ENCODE data around the gene HLA-G. TPM values are rescaled to one million over a fixed set of nuclear protein-coding genes. Genes with fewer than 3 reads are reported as not detected.

Gene HLA-G
- total RNA-seq (2012; rRNA removed) (not detected in 2 replicates), polyA plus RNA-seq (2012; rRNA removed) (not detected in 2 replicates), Bru-seq, nascent RNA (percentile 23 among the genes with signal in this experiment), BruChase-seq, experiment 1, labeled RNA remaining after a 6-hour chase (percentile 15 among the genes with signal in this experiment), BruChase-seq, experiment 2, labeled RNA remaining after a 2-hour chase (percentile 14 among the genes with signal in this experiment)
- 0.04 TPM in 1 of 2 replicates, not detected in the other for polyA plus RNA-seq (2012; cell fraction: cytosol; rRNA removed)
- not detected in 2 replicates for polyA plus RNA-seq (2012; cell fraction: nucleus; rRNA removed; ENCODE audit: low replicate concordance)
- long read RNA-seq = 0 reads

- no peak within 1 kb of the TSS; the same call in 1 of the 2 replicates for H3K4me2 ChIP-seq (ENCODE audit: low read depth, low read length)
- BruUV-seq (replicated peaks) = no TSS peak
- no peak within 1 kb of the TSS for H2BK20ac ChIP-seq (ENCODE audit: low read depth, low read length)
- ChIA-PET POLR2A (ENCODE audit: unreplicated experiment) (no interaction called here), CTCF (no interaction called here)
- no peak within 1 kb of the TSS for H3K18ac ChIP-seq (ENCODE audit: low read depth, low read length)
- no peak within 1 kb of the TSS for H3K4me3 ChIP-seq (ENCODE audit: insufficient read depth, low read depth, low read length)
- peaks cover 32% of the 10 kb centered on the region for H3K27me3 ChIP-seq (ENCODE audit: control insufficient read depth, insufficient read depth, low read length)
- no peak for DNase-seq
- no peaks in the 10 kb centered on the region for H4K20me1 ChIP-seq (ENCODE audit: insufficient read depth, low read length)
- intact Hi-C loops (cut with micrococcal nuclease) (no loop called here), dilution Hi-C loops (cut with HindIII; ENCODE audit: low sequenced_read_pairs, unreplicated experiment) (no loop called here), in situ Hi-C loops (cut with MboI; ENCODE audit: low sequenced_read_pairs) (no loop called here)
- no peak within 1 kb of the TSS for H3K23ac ChIP-seq (ENCODE audit: low read depth, low read length)
- no peak within 1 kb of the TSS for H2BK5ac ChIP-seq (ENCODE audit: low read depth, low read length, poor library complexity, severe bottlenecking)
- H4K91ac ChIP-seq (ENCODE audit: insufficient read depth, low read depth, low read length) = no peak within 1 kb of the TSS
- H3K9me1 ChIP-seq (ENCODE audit: insufficient read depth, low read length) = no peaks in the 10 kb centered on the region
- no peak within 1 kb of the TSS for H2BK120ac ChIP-seq (ENCODE audit: low read depth, low read length)
- H2AK5ac ChIP-seq (ENCODE audit: low read depth, low read length) = no peak within 1 kb of the TSS
- peak within 1 kb of the TSS; percentile 75 for H2AFZ ChIP-seq (replicated peaks; ENCODE audit: low read length, poor library complexity)
- ATAC-seq (ENCODE audit: low read depth) = no peak
- 0 out of 2 replicates have a peak, but pooled peaks cover 2% of the 10 kb centered on the region for H3K9me3 ChIP-seq (ENCODE audit: control insufficient read depth, insufficient read depth, low read length)
- H3K14ac ChIP-seq (replicated peaks; ENCODE audit: low read depth, low read length) = no peak within 1 kb of the TSS
- WGBS, 2 experiments (ENCODE audit: extremely low coverage in 2 of 2, insufficient read length in 1 of 2) = 8% methylated on average over 30 of the region's 75 CpGs; no CpG with 5 or more reads in 1 of the 2 experiments
- H3K4ac ChIP-seq (ENCODE audit: low read depth, low read length) = no peak within 1 kb of the TSS
- no peak within 1 kb of the TSS for H2AK9ac ChIP-seq (replicated peaks; ENCODE audit: low read depth, low read length, poor library complexity)
- no peak within 1 kb of the TSS for H3K9ac ChIP-seq (ENCODE audit: low read depth, low read length)
- no peaks in the 10 kb centered on the region for H3K79me1 ChIP-seq (ENCODE audit: low read depth in 1 of 2, low read length in 2 of 2)
- no peak within 1 kb of the TSS for H4K5ac ChIP-seq (ENCODE audit: low read depth, low read length)
- no peaks in the 10 kb centered on the region for H3K4me1 ChIP-seq (ENCODE audit: control insufficient read depth, insufficient read depth, low read length)
- no peak within 1 kb of the TSS for H3K27ac ChIP-seq (ENCODE audit: insufficient read depth, low read length)
- no peaks in the 10 kb centered on the region for H3K36me3 ChIP-seq (ENCODE audit: control insufficient read depth, insufficient read depth, low read length)
- no peak within 1 kb of the TSS for H2BK15ac ChIP-seq (ENCODE audit: low read depth, low read length)
- no peak within 1 kb of the TSS for H3K56ac ChIP-seq (ENCODE audit: extremely low read depth, insufficient read depth, low read length)
- no peak within 1 kb of the TSS for H4K8ac ChIP-seq (ENCODE audit: low read depth in 2 of 2, low read length in 2 of 2)
- TF ChIP-seq CTCF (conservative IDR thresholded peaks at IDR 0.05; ENCODE audit: low read depth, low read length) (no peak), CHD1 (IDR thresholded peaks at IDR 0.05; ENCODE audit: low read depth, low read length) (no peak), POLR2A (IDR thresholded peaks at IDR 0.05; ENCODE audit: low read depth, low read length) (no peak), RCOR1 (IDR thresholded peaks at IDR 0.05; ENCODE audit: insufficient replicate concordance, low read length) (no peak), MAZ (IDR thresholded peaks at IDR 0.05; ENCODE audit: borderline replicate concordance, low read depth, low read length) (no peak), BHLHE40 (IDR thresholded peaks at IDR 0.05; ENCODE audit: low read depth, low read length) (no peak), ELK1 (IDR thresholded peaks at IDR 0.05; ENCODE audit: borderline replicate concordance, low read depth, low read length) (no peak), FOS (IDR thresholded peaks at IDR 0.05; ENCODE audit: low read depth, low read length) (no peak), USF2 (IDR thresholded peaks at IDR 0.05; ENCODE audit: low read depth, low read length) (no peak), NFE2L2 (IDR thresholded peaks at IDR 0.05; ENCODE audit: low read depth, low read length) (no peak), MXI1 (IDR thresholded peaks at IDR 0.05; ENCODE audit: borderline replicate concordance, low read depth, low read length) (no peak), RAD21 (IDR thresholded peaks at IDR 0.05; ENCODE audit: low read length) (no peak), SMC3 (IDR thresholded peaks at IDR 0.05; ENCODE audit: low read depth, low read length) (no peak)
Observed at GRCh38 chr6:29827579-29828470, at the start of gene HLA-G. HLA-G (plus strand) TSS chr6:29827825; CDS start chr6:29827845, 20 bp downstream.

Data from IMR-90 (cell line).